Glomerular visceral epithelial cell (primary cell): ENCODE data around the gene MAML3.

Experiments used
- DNase-seq: peaks from one replicate; pipeline ENCODE4 v3.0.0-alpha.2; 2016; ENCODE audit errors: extremely low spot score

The MAML3 gene

DNA sequence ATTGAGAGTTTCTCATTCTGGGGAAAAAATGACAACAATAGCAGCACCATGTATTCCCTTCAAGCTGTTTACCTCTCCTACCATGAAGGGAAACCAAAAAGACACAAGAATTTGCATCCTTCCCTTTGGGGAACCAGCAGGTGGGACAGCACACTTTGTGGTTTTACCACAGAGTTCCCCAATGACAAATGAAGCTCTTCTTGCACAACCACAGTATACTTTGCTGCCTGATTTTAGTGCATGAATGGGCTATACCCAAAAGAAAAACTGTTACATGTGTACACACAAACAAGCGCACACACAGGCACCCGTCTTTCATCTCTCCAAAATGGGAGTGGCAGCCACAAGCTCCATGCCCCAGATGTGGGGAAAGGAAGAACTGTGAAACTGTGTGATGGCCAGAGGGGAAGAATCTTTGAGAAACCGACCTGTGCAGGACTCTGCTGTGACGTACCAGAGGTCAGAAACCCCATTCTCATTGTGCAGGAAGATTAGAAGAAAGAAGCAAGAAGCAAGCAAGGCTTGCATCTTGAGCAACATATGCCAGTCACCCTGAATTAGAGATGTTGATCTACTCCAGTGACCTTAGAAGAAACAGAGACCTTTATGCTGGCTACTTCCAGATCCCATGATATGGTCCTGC, 2.7 kb upstream of the MAML3 start:
- DNase-seq, result no peak

DNA sequence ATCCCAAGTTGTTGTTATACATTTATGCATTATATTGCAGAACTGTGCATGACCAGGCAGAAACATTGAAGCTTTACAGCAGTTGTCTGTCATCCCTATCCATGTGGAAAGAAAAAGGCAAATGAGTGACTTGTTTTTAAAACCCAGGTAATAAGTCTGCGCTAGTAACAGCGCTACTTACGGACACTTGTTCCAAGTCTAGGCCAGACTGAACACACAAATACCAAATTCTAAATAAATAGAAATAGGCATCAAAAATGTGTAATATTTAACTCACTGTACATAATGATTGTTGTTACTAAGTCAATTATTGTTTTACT, 548 bp upstream of the MAML3 start:
- DNase-seq, result no peak

DNA sequence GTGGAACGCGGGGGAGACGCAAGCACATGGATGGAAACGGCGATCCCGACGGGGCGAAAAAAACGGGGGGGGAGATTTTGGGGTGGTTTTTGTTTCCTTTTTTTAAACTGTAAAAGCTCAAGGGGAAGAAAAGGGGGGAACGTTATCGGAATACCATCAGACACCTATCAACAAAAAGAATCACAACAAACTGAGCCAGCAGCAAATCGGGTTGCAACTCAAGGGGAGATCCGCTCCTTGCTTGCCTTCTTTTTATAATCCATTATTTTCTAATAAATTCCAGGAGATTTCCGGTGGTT, 616 bp downstream of the MAML3 start:
- DNase-seq, result no peak

DNA sequence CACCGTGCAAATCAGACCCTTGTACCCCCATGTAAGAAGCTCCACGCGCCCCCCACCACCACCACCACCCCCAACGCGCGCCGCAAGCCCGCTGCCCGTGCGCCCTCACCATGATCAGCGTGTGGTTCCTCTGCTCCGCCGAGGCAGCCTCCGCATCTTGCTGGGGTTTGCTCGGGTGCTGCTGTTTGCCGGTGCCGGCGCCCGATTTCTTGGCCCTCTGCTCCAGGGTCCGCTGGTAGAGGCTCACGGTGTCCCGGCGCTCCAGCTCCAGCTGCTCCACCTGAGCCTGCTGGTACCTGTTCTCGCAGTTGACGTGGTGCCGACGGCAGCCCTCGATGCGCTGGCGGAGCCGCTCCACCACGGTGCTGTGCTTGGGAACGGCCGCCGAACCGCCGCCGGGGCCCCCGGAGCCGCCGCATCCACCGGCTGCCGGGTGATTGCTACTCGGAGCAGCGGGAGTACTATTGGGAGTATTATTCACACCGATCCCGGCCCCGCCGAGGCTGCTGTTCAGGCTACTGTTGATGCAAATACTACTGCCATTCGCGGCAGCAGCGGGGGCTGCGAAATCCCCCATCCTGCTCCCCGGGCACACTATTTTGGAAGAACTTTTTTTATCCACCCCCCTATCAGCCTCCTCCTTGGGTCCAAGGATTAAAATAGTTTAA, 1.1 kb downstream of the MAML3 start:
- DNase-seq, result peak; percentile 29

DNA sequence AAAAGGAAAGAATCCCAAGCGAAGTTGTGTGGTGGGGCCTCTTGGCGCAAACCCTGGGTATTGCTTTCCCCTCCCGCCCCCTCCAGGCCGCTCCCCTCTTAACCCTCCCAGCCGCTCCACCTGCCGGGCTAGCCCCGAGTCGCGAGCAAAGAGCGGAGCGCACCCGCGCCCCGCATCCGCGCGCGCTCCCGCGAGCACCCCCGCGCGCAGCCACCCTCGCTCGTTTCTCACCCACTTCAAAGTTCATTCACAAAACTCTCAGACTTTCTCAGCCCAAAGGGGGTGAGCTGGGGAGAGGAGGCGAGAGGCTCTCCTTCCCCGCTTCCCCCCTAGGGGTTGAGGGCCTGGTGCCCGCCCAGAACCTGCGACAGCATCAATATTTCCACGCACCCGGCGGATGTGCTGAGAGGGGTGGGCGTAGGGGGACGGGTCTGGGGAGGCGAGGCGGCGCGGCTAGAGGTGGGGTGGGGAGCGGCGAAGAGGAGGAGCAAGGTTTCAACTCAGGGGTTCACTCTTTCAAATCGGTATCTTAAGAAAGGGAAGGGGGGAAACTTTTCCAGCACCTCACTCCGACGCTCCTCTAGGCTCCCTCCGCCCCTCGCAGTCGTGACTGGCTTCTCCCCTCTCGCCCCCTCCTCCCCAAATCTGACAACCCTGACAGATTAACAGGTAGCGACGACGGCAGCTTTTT, 1.8 kb downstream of the MAML3 start:
- DNase-seq, result peak; percentile 62

DNA sequence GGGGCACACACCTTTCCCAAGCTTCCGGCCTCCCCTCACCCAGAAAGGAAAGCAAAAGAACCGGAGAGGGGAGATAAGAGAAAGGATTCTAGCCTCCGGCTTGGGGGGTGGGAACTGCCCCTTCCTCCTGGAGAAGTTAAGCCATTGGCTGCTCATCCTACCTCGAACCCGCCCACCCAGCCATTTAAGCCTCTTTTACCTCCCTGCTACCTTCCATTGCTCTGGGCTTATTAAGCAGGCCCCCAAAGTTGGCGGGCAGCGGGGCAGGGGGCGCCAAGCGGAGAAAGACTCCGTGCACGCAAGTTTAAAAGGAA, 2.3 kb downstream of the MAML3 start:
- DNase-seq, result peak; percentile 78

DNA sequence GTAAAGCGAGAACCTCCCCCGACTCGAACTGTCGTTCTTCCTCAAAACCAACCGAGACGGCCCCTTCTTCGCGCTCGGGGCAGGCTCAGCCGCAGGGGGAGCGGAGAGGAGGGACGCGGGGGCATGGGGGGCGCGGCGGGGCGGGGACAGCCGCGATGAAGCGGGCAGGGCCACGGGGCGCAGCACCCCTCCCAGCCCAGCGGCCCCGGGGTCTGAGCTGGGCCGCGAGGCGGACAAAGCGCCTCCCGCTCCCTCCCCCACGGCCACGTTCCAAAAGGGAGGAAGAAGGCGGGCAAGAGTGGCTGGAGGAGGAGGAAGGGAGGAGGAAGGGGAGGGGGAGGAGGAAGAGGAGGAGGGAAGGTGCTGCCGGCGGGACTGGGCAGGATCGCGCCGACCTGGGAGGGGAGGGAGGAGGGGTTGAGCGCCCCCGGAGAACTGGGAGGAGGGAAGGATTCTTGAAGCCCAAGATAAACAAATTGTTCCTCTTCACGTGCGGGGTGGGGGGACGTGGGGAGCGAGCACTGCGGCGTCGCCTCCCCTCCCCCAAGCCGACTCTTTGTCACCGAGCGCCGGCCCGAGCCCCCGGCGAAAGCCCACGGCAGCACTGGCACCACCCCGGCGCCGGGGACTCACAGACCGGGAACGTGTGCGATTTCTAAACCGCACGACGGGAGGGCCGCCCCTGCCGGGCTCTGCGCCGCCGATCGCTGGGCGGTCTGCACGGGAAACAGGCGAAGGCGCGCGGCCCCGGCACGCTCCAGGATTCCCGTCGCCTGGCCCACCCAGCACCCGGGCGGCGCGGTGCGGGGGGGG, 2.9 kb downstream of the MAML3 start:
- peak; percentile 94 for DNase-seq

DNA sequence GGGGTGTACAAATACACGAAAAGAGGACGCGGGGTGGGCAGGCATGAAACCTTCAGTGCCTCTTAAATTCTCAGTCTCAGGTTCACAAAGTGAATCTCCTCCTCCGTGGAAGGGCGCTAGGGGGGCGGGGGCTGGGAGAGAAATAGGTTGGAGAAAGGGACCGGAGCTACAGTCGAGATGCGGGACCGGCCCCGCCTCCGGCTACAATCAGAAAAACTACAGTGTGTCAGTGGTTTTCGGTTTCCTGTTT, 3.4 kb downstream of the MAML3 start:
- no peak for DNase-seq

DNA sequence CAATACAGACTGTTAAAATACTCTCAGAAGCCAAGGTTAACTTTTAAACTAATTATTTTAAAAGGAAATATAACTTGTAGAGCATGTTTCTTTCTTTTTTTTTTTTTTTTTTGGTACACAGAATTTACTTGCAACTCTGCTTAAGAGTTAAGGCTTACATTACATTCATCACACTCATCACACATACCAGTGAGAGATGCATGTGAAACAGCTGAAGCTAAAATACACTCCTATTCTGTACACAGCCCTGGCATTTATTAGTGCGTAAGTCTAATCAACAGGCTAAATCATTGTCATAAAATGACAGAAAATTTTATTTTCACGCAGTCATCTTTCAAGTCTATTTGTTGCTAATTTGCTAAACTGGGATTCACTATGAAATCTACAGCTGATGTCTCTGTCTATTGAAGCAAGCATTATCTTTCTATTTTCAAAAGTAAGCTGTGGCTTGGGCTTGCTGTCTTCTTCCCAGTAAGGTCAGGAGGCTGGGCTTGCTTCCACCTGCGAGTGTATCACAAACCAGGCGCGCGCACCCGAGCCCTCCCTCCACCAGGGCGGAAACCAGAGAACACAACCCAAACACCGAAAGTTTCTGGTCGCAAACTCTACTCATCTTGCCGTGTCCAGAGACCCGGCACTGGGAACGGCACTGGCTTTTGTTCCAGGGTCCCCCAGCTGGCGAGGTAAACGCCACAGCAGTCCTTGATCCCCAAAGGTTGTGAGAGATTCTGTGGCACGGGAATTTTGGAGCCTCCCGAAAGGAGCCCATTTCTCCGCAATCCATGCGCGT, 3.9 kb downstream of the MAML3 start:
- DNase-seq, result peak; percentile 59

DNA sequence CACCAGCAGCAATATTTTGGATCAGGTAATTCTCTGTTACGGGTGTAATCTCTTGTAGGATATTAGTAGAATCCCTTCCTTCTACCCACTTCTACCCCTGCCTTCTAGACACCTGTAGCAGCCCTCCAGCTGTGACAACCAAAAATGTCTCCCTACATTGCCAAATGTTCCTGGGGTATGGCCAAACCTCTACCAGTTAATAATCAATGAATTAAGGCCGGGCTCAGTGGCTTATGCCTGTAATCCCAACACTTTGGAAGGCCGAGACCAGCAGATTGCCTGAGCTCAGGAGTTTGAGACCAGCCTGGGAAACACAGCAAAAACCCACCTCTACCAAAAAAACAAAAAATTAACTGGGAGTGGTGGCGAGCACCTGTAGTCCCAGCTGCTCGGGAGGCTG, 9.9 kb downstream of the MAML3 start:
- no peak for DNase-seq

DNA sequence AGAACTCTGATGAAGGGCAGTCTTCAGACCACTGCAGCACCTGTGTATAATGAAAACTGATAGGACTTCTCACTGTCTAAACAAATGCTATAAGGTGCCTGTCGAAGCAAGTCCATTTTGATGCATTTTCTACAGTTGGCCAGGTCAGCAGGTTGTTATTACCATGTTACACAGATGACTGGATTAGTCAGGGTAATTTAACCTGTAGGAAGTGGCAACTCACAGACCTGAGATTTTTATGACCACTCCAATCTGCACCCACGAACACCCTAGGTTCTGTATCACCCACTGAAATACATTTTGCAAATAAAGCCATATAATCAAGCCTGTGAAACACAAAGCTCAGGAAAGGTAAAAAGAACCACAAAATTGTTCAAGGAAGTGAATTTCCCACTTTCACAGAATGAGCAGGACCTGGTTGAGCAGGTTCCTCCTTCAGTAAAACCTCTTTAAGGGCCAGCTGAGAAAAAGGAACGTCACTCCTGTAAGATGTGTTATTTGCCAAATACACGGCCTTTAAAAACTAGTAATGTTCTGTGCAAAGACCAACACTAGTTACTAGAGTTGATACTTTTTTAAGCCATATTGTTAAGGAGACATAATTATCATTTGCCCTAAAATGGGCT, 12.7 kb downstream of the MAML3 start:
- no peak for DNase-seq

DNA sequence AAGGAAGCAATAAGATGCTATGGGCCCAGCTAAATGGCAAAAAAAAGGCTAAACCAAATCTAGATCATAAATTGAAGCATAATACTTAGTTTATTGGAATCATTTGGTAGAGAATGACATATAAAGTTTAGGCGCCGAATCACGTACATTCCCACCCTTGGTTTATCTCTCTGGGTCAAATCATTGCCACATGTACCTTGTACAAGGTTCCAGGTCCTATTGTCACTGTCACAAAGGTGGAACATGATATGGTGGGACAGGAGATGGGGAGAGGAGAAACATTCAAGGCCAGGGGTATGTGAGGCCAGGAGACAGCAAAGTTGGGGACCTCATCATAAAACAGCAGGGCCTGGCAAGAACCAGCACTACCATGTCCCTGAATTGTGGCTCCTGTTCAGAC, 13.4 kb downstream of the MAML3 start:
- no peak for DNase-seq

DNA sequence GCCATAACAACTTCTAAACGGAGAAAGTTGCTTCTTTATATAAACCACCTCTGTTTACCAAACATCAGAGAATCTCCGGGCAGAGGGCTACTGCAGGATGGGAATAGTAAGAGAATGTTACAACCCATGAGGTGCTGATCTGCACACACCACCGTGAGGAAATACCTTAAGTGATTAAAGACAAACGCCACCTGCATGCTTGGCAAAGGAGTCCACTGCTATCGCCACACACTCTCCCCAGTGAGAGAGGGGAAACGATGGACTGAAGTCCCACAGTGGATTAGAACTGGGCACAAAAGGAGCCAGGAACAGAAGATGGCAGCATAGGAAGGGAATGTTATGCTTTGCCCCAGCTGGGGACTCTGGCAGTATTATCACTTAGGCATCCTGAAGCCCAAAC, 15.6 kb downstream of the MAML3 start:
- no peak for DNase-seq

DNA sequence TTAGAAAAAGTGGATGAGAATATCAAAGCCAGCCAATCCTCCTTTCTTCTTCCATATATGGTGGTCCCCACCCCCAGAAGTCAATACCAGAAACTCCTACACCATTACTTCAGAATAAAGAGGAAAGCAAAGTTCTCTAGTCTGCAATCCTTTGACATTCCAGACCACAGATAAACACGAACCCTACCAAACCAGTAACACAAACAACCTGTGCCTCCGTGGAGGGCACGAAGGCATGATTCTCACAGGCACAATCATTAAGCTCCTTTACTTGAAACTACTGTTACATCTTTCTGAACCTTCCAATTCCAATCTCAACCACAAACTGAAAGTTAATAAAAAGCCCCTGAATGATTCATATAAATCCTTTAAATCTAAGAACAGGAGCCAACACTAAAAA, 16.3 kb downstream of the MAML3 start:
- no peak for DNase-seq

DNA sequence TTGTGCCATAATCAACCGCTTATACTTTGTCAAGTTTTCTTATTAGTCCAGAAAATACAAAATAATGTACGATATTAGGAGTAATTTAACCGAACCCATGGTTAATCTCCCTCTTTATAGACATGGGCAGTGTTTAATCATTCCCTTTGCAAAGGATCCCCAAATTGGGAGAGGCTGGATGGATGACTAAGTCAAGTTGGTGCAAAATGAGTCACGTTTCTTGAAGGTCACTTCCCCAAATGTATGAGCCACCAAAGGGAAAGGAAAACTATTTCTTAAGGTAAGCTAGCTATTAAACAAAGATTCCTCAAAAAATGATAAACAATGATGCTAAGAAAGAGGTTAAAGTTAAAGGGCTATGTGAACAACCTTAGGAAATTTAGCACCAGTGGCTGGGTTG, 17.5 kb downstream of the MAML3 start:
- DNase-seq, result no peak

DNA sequence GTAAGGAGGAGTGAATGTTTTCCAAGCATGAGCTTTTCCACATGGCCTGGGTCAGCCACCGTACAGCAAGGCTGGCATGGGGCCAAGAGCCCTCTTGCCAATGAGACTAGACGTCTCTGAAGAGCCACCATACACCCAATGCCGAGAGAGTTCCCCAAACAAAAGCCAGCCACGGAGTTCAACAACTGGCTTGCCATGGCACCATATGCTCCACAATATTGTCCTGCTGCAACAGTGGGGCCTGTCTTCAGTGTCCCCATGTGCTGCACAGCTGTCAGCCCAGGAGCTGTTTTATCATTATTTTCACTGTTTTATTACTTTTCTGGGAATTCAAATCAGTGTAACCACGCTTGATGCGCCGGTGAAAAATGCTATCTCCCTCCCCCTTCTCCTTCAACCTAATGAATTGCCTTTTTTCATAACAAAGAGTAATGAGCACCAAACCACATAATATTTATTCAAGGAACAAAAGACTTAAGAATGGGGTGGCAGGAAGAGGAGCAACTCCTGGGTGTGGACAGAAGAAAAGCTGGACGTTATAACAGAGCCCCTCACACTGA, 18.4 kb downstream of the MAML3 start:
- DNase-seq, result no peak

DNA sequence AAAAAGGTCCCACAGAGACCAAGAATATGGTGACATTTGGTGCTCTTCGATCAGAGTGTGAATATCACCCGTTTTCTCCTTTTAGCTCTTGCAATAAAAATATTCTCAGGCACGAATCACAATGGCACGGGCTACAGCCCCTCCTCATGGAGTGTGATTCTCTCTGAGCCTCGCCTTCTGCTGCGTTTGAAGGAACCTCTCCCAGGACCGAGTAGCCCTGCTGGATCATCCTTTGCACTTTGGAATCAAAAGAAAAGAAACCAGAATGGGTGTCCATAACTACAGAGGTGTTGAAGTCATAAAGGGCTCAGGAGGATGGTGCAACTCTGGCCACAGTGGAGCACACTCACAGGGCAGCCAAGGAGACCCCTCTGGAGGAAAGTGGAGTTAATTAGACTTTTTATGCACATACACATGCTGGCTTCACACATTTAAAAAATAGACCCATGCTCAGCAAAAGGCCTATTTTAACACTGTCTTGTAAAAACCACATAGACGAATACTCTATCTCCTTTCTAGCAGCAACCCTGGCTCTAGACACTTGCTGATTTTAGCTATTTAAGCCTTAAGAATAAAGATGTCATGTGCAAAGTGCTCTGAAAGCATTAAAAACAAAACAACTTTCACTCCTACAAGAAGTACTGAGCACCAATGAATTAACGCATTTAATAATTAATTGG, 19.1 kb downstream of the MAML3 start:
- DNase-seq, result no peak

DNA sequence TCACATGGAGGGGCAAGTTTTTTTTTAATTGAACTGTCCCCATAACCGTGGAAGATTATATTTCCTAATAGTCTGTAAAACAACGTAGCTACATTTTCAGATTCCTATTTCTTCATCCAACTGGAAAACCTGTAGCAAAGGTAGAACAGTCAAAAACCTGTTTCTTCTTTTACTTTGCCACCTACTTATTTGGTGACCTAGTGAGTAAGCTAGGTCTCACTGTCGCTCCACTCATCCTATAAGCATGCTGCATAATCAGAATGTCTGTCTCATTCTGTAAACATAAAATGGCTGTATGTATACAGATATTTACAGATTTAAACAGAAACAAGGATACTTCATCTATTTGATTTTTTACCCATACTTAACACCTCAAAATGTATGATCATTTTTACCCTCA, 20.4 kb downstream of the MAML3 start:
- DNase-seq, result no peak

DNA sequence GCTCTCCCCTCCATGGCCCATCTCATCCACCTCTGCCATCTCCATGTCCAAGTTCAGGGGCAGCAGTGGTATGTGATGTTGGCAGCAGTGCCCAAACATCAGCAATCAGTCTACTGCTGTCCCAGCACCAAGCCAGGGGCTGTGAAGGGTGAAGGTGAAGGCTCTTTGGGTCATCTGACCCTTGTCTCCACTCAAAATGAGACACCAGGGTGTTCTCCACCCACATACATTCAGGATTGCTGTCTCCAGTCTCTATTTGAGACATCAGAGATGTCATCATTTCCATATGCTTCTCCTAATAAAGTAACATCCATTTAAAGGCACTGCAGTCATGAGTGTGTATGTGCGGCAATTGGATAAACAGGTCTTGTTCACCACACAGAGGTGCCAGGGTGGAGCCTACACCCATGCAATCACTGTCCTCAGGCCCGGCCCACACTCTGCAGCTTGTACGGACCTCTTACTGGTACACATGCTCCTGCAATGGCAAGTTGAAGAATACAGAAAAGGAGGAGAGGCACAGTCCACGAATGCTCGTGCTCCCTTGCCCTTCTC, 22.2 kb downstream of the MAML3 start:
- DNase-seq, result no peak

DNA sequence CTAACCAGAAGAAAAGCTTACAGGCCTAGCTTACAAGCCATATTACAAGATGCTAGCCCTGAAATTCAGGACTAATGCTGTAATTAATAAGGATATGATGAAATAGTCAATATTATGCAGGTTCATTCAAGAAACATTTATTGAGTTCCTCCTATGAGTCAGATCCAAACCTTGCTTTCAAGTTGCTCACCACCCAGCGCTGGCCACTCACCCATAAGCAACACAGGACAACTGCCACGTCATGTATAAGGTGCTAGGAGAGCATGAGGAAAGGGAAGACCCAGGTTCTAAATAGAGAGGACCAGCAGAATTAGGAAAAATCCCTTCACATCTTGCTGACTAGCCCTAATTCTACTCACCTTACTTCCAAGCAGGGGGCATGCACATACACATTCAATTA, 23.3 kb downstream of the MAML3 start:
- DNase-seq, result no peak

DNA sequence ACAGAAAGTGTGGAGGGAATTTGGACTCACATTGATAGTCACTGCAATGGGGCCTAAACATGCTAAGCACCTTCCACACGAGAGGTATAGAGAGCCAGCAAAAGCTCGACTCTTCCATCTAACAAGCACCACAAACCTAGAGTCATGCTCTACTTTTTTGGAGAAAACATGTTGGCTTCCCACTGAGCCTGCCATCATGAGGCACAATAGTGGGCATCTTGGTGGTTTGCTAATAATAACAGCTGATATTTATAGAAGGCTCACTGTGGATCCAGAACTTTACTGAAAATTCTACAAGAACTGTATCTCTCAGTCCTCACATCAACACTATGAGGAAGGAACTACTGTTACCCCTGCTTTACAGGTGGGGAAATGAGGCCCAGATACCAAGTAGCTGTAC, 26.6 kb downstream of the MAML3 start:
- no peak for DNase-seq
